Retina (tissue), 1 donor: ENCODE measurements around the gene SHC2.

Experiments used
- DNase-seq: peaks from one replicate; pipeline ENCODE4 v3.0.0-alpha.2; 2016

The SHC2 gene, protein sequence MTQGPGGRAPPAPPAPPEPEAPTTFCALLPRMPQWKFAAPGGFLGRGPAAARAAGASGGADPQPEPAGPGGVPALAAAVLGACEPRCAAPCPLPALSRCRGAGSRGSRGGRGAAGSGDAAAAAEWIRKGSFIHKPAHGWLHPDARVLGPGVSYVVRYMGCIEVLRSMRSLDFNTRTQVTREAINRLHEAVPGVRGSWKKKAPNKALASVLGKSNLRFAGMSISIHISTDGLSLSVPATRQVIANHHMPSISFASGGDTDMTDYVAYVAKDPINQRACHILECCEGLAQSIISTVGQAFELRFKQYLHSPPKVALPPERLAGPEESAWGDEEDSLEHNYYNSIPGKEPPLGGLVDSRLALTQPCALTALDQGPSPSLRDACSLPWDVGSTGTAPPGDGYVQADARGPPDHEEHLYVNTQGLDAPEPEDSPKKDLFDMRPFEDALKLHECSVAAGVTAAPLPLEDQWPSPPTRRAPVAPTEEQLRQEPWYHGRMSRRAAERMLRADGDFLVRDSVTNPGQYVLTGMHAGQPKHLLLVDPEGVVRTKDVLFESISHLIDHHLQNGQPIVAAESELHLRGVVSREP

DNA sequence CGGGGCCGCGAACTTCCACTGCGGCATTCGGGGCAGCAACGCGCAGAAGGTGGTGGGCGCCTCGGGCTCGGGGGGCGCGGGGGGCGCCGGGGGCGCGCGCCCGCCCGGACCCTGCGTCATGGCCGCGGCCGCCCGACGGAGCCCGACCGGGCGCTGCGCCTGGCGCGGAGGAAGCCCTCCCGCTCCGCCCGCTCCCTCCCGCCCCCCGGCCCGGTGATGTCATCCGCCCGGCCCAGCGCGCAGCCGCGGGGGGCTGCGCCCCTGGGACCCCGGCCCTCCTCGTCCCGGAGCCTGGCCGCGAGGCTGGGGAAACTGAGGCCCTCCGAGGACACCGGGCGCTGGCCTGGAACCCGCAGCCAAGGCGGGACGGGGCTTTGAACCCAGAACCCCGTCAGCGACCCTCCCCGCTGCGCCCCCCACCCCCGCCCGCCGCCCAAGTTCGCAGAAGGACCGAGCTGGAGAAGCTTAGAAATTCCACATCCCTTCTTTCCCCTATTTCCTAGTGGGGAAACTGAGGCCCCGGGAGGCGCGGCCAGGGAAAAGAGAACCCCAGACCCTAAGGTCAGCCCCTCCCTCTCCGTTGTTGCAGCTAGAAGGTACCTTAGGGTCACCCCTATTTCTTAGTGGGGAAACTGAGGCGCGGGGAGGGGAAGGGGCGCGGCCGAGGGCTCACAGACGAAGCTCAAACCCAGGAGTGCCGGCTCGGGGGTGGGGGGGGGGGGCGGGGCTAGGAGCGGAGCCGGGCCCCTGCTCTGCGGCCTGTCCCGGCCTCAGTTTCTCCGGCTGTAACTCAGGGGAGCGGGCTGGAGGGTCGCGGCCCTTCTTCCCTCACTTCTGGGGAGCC, at the start of gene SHC2:
Gene SHC2, minus strand, starts transcription at position 157 of the 844 bp plus-strand sequence. Its CDS starts 37 bp downstream, at position 120.
- DNase-seq, result no peak

DNA sequence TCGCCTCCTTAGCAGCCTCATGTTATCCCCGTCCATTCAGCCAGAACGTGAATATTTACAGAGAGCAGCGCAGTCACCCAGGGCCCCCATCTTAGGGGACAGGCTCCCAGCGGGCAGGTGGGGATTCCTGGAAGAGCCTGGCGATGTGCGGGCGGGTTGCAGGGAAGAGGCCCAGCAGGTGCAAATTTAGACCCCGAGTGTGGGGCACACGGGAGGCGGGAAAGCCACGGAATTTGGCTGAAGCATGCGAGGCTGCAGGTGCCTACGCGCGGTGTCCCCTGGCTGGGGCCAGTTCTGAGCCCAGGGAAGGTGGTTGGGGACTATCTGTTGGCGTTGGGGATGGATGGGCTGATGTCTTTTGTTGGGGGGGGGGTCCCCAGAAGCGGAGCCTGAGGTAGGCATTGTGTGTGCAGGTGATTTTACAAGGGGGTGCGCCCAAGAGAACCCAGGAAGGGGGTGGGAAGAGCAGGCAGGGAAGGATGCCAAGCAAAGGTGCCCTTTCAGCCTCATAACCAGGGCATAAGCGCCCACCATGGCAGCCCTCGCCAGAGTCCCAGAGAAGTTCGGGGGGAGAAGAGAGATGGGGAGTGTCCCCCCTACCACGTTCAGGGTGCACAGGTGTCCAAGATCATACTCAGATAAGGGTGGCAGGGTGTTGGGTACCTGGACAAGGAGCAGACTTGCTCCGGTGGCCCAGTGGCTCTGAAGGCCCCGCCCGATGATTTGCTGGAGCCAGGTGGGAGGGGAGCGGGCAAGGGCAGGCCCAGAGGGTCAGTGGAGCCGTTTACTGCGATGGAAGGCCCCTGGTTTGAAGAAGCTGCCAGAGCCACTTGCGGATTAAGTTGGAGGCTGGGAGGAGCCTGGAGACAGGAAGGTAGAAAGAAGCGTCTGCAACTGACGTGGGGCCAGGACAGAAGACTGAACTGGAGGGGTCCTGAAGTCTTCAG, 47.6 kb upstream of the SHC2 start:
- DNase-seq, result no peak

DNA sequence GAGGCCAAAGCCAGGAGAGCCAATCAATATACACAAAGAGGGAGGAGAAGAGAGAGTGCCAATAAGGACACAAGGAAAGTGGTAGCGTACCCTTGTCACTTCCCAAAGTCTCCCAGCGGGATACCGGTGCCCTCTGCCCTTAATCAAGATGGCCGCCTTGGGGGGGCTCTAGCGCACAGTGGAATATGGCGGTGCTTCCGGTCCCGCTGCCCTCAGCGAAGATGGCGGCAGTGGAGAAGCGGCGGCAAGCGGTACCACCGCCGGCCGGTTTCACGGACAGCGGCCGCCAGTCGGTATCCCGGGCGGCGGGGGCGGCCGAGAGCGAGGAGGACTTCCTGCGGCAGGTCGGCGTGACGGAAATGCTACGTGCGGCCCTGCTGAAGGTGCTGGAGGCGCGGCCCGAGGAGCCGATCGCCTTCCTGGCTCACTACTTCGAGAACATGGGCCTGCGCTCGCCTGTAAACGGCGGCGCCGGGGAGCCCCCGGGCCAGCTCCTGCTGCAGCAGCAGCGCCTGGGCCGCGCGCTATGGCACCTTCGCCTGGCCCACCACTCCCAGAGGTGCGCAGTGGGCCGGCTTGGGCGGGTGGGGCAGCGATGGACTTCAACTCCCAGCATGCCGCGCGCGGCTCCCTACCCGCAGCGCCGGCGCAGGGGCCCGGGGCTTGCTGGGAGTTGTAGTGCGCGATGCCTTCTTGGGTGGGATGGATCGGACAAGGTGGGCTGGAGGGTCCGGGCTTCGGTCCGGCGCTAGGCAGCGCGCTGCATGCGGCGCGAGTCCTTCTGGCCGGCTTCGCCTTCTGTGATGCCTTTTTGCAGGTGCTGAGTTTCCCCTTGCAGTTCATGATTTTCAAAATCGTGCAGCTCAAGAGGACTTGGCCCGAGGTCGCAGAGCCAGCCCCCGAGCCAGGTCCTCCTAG, 46.7 kb upstream of the SHC2 start, which contains the start of gene TPGS1:
Gene TPGS1, plus strand, starts transcription at position 212 of the 918 bp plus-strand sequence. Its CDS starts 10 bp downstream, at position 222.
- peak; percentile 100 for DNase-seq

DNA sequence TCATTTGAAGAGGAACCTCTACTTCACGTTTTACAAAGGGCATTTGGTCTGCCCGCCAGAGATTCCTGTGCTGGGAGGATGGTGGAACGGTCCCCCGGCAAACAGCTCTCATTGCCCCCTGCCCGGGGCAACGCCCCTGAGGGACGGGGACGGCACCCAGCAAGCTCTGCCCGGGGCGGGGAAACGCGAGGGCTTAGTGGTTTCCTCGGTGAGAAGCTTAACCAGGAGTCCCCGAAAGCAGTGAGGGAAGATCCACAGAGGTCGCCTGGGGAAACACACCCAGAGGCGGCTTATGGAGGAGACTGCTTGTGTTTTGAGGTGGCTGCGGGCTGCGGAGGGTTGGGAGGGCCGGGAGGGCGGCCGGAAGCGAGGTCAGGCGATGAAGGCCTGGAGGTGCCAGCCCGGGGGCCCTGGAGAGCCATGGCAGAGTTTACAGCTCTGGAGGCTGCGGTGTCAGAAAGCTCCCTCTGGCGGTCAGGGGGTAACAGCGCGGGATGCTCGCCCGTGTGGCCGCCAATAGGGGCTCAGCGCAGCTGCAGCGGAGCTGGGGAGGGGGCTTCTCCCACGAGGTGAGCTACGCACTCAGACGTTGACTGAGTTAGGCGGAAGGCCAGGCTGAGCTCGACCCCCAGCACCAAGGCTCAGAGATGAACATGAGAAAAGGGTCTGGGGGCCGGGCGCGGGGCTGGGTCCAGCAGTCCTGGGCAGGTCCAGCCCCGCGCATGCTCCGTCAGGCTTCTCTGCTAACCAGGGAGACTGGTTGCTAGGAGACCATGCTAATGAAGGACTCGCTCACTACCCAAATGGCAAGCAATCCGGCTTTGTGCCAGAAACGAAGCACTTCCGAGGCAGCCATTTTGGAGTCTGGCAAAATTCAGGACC, 45.8 kb upstream of the SHC2 start:
- DNase-seq, result peak; percentile 100

DNA sequence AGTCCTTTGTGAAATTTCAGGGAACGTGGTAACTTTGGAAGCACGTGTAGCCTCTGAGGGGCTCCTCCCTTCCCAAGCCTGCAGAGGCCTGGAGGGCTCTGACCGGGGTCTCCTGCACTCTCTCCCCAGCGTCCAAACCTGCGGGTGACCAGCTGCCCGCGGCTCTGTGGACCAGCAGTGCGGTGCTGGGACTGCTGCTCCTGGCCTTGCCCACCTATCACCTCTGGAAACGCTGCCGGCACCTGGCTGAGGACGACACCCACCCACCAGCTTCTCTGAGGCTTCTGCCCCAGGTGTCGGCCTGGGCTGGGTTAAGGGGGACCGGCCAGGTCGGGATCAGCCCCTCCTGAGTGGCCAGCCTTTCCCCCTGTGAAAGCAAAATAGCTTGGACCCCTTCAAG, 43.8 kb upstream of the SHC2 start:
- no peak for DNase-seq

DNA sequence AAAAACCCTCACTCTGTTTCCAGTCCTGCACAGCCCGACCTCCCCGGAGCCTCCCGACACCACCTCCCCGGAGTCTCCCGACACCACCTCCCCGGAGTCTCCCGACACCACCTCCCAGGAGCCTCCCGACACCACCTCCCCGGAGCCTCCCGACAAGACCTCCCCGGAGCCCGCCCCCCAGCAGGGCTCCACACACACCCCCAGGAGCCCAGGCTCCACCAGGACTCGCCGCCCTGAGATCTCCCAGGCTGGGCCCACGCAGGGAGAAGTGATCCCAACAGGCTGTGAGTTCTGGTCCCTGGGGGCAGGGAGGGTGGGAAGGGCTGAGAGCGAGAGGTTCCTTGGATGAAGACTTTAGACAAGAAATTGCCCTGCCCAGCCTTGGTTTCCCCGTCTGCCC, 40.8 kb upstream of the SHC2 start:
- no peak for DNase-seq

DNA sequence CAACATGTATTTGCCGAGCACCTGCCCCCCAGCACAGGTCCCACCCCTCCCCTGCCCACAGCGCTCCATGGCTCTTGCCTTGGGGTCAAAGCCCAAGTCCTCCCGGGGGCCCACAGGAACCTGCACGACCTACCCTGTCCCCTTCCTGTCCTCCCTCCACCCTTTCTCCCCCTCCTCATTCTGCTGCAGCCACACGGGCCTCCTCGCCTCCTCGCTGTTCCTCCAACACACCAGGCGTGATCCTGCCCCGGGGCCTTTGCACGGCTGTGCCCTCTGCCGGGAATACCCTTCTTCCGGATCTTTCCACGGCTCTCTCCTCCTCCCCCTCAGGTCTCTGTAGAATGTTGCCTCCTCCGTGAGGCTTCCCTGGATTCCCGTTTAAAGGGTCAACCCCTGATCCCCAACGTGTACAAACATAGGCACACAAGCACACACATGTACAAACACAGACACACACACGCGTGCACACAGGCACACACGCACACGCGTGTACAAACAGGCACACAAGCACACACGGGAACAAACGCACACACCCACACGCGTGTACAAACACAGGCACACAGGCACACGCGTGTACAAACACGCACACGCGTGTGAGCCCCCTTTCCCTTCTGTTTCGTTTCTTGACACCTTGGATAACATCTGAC, 38.3 kb upstream of the SHC2 start:
- DNase-seq, result no peak

DNA sequence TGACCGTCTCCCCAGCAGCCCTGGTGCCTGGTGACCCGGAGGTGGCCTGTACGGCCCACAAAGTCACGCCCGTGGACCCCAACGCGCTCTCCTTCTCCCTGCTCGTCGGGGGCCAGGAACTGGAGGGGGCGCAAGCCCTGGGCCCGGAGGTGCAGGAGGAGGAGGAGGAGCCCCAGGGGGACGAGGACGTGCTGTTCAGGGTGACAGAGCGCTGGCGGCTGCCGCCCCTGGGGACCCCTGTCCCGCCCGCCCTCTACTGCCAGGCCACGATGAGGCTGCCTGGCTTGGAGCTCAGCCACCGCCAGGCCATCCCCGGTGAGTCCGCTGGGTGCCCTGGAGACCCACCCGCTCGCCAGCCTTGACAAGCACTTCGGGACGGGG, 37.7 kb upstream of the SHC2 start:
- DNase-seq, result no peak

DNA sequence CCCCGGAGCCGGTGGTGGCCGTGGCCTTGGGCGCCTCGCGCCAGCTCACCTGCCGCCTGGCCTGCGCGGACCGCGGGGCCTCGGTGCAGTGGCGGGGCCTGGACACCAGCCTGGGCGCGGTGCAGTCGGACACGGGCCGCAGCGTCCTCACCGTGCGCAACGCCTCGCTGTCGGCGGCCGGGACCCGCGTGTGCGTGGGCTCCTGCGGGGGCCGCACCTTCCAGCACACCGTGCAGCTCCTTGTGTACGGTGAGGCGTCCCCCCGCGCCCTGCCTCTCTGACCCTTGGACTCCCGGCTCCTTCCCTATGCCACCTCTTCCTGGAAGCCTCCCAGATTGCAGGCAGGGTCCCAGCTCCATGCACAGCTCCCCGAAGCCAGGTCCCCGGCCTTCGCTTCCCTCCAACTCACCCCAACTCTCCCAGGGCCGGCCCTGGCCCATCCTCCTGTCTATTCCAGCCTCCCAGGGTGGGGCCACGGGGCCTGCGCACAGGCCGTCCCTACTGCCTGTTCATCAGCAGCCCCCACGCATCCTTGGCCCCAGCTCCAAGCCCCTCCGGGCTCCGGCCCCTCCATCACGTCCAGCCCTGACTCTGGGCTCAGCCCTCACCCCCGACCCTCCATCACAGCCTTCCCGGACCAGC, 37.2 kb upstream of the SHC2 start:
- no peak for DNase-seq

DNA sequence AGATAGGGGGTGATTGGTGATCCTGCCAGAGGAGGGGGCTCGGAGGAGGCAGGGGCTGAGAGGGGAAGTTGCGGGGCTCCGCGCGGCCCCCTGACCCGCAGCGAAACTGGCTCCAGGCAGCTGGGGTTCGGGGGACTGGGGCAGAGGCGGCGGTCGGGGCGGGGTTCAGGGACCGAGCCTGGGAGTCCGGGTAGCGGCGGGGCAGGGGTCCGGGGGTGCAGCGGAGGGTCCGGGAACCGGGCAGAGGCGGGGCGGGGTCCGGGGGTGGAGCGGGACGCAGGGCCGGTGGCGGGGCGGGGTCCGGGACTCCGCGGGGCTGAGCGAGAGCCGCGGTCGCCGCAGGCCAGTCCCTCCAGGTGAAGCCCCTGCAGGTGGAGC, 36.6 kb upstream of the SHC2 start:
- no peak for DNase-seq

DNA sequence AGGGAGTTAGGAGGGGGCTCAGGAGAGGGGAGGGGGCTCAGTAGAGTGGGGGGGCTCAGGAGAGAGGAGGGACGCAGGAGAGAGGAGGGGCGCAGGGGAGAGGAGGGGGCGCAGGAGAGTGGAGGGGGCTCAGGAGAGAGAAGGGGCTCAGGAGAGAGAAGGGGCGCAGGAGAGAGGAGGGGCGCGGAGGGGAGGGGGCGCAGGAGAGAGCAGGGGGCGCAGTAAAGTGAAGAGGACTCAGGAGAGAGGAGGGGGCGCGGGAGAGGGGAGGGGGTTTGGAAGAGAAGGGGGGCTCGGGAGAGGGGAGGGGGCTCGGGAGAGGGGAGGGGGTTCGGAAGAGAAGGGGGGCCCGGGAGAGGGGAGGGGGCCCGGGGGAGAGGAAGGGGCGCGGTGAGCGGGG, 36.2 kb upstream of the SHC2 start:
- DNase-seq, result no peak

DNA sequence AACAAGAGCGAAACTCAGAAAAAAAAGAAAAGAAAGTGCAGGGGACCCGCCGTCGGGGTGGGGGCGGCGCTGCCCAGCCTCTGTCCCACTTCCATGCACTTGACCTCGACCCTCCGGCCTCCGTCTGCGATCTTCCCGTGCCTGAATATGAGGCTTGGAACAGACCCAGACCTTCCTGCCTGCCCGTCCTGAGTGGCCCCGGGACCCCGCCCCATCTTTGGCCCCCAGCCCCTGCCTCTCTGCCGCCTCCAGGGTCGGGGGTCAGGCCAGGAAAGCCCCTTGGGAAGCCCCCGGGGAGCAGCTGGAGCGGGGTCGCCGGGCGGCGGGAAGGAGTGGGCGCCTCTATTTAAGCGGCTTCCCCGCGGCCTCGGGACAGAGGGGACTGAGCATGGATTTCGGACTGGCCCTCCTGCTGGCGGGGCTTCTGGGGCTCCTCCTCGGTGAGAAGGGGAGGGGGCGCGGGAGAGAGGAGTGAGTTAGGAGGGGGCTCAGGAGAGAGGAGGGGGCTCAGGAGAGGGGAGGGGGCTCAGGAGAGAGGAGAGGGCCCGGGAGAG, 35.4 kb upstream of the SHC2 start, which contains the start of gene MADCAM1:
Gene MADCAM1, plus strand, starts transcription at position 375 of the 554 bp plus-strand sequence. Its CDS starts 14 bp downstream, at position 389.
- no peak for DNase-seq

DNA sequence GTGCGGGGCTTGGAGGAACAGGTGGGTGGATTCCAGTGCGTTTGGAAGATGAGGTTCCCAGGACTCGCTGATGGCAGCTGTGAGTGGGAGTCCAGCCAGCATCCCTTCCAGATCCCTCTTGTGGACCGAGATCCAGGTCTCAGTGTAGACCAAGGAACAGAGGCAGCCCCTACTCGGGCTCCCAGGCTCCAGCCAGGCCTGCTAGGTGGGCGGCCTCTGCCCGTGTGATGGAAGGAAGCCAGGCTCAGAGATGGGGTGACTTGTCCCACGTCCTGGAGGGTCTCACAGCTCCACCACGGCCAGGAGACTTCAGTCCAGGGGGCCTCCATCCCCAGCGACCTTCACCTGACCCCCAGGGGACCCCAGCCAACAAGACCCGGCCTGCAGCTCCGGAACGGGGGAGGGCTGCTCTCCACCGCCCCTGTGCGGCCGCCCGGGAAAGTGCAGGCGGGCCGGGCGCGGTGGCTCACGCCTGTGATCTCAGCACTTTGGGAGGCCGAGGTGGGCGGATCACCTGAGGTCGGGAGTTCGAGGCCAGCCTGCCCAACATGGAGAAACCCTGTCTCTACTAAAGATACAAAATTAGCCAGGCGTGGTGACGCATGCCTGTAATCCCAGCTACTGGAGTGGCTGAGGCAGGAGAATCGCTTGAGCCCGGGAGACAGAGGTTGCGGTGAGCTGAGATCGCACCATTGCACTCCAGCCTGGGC, 34.7 kb upstream of the SHC2 start:
- DNase-seq, result peak; percentile 77

DNA sequence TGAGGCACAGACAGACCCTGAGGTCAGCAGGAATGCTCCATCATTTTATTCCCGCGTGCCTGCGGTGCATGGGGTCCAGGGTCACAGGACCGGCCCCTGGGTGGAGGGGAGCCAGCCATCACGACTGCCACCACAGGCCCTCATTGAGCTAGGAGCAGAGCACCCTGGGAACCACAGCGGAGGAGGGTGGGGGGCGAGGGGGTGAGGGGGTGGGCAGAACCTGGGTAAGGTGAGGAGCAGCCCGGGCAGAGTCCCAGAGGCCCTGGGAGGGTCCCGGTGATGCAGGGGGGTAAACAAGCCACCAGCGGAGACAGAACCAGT, 34.2 kb upstream of the SHC2 start:
- DNase-seq, result no peak

DNA sequence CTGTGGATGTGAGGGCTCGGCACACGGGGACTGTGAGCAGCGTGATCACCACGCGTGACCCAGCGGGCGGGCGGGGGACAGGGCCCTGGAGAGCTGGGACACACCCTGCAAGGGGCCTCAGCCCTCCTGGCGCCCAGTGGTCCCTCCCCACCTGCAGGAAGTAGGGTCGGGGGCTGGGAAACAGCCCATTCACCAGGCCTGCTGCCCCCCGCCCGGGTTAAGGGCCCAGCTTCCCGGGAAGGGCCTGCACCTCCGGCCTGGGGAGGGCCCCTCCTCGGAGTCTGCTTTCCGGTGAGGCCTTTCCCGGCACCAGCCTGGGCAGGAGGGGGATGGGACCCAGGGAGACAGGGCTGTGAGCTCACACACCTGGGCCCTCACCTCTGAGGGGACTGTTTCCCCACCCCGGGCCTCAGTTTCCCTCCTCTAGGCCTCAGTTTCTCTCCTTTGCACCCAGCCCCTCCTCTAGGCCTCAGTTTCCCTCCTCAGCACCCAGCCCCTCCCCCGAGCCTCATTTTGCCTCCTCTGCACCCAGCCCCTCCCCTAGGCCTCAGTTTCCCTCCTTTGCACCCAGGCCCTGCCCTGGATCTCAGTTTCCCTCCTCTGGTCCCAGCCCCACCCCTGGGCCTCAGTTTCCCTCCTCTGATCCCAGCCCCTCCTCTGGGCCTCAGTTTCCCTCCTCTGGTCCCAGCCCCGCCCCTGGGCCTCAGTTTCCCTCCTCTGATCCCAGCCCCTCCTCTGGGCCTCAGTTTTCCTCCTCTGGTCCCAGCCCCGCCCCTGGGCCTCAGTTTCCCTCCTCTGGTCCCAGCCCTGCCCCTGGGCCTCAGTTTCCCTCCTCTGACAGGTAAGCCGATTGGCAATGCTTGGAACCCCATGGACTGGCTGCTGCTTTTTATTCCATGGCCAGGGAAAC, 33.6 kb upstream of the SHC2 start:
- no peak for DNase-seq

DNA sequence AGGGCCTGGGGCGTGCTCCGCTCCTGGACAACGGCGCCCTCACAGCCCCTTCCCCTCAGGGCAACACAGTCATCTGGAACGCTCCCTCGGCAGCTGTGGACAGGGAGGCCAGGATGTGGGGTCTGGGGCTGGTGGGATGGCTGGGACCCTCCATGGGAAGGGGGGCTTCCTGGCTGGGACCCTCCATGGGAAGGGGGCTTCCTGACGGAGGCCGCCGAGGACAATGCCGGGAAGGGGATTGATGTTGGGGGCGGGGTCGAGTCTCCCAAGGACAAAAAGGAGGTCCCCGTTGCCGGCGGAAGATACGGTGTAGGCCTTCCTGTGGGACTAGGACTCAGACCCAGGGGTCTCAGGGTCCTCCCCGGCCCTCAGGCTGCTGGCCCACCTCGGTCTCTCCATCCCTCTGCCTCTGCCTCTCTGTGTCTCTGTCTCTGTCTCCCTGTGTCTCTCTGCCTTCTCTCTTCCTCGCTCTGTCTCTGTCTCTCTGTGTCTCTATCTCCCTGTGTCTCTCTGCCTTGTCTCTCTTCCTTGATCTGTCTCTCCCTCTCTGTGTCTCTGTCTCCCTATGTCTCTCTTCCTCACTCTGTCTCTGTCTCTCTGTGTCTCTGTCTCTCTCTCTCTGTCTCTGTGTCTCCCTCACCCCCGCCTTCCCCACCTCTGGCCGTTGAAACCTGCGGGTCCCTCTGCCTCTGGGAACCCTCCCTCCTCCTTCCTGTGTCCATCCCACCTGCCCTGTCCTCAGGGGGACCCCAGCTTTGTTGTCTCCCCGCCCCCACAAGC, 32.7 kb upstream of the SHC2 start:
- DNase-seq, result no peak
